GM12878 (cell line): ENCODE data around the gene NADSYN1. TPM values are rescaled to one million over a fixed set of nuclear protein-coding genes. Genes with fewer than 3 reads are reported as not detected.

ENCODE experiments used
- CREM ChIP-seq: IDR thresholded peaks from 2 replicates; pipeline ENCODE4 v1.6.1; 2014; ENCODE audit warnings: antibody characterized with exemption, low read depth
- EGR1 ChIP-seq, 2 experiments: IDR thresholded peaks; 1 replicate in 1 of 2; 2 replicates in 1 of 2; pipeline ENCODE4 v1.6.1; 2011 to 2012; ENCODE audit warnings: low read depth in 2 of 2, low read length in 2 of 2, borderline replicate concordance in 1 of 2, mild to moderate bottlenecking in 1 of 2, moderate library complexity in 1 of 2
- MEF2B ChIP-seq: fragments of 450-650 bp; IDR thresholded peaks from 2 replicates; pipeline ENCODE4 v1.6.1; 2018; ENCODE audit warnings: mild to moderate bottlenecking, moderate library complexity; ENCODE audit not compliant: partially characterized antibody, poor library complexity, severe bottlenecking
- POLR2AphosphoS5 ChIP-seq: IDR thresholded peaks from 2 replicates; pipeline ENCODE4 v1.6.1; 2011; ENCODE audit warnings: mild to moderate bottlenecking, low read length, inconsistent platforms
- SMAD5 ChIP-seq: IDR thresholded peaks from 2 replicates; pipeline ENCODE4 v1.6.1; 2016; ENCODE audit warnings: antibody characterized with exemption, low read depth
- YBX1 ChIP-seq: fragments of 450-650 bp; IDR thresholded peaks from 2 replicates; pipeline ENCODE4 v1.6.1; 2016; ENCODE audit warnings: antibody characterized with exemption
- ZNF622 ChIP-seq: fragments of 450-650 bp; IDR thresholded peaks from 2 replicates; pipeline ENCODE4 v1.6.1; 2017; ENCODE audit warnings: mild to moderate bottlenecking, inconsistent platforms
- polyA plus RNA-seq, 11 experiments: library from polyadenylated mRNA; depleted of rRNA in 4 of 11; unstranded in 6 of 11; stranded (reverse) in 5 of 11; fragments of >200 nt; fragmentation: Nextera tagmentation in 4 of 11; fragmentation: Illumina TruSeq in 1 of 11; extraction: Ambion mirVana in 4 of 11; extraction: Trizol in 1 of 11; gene quantifications; 1 replicate in 1 of 11; 2 replicates in 10 of 11; pipeline versions ENCODE4 v1.2.1 to v1.2.3, GENCODE V29; 2011 to 2016; ENCODE audit warnings: inconsistent platforms in 2 of 11, missing spikeins in 2 of 11, low read depth in 1 of 11
- total RNA-seq, 4 experiments: library from RNA; depleted of rRNA in 3 of 4; stranded (reverse); fragments of >200 nt in 3 of 4; fragmentation: Illumina TruSeq in 1 of 4; extraction: Trizol in 1 of 4; gene quantifications; 2 replicates each; pipeline versions ENCODE4 v1.2.1 to v1.2.3, GENCODE V29; 2013 to 2021
- TF ChIP-seq, protein P1 (sequence below): IDR thresholded peaks from 2 replicates; pipeline ENCODE4 v1.6.1; 2012; ENCODE audit warnings: mild to moderate bottlenecking, low read depth, low read length
- TF ChIP-seq, protein P2 (sequence below): IDR thresholded peaks from 2 replicates; pipeline ENCODE4 v1.6.1; 2012; ENCODE audit warnings: low read depth, low read length, improper control_type of control experiment
- TF ChIP-seq, protein P3 (sequence below): fragments of 450-650 bp; IDR thresholded peaks from 2 replicates; pipeline ENCODE4 v1.6.1; 2017; ENCODE audit warnings: antibody characterized with exemption, mild to moderate bottlenecking, moderate library complexity
- TF ChIP-seq, protein P4 (sequence below): fragments of 450-650 bp; IDR thresholded peaks from 2 replicates; pipeline ENCODE4 v1.6.1; 2017; ENCODE audit warnings: borderline replicate concordance
- TF ChIP-seq, protein P5 (sequence below): fragments of 450-650 bp; formaldehyde crosslinking; IDR thresholded peaks from 2 replicates; pipeline ENCODE4 v1.4.0; 2020; ENCODE audit warnings: mild to moderate bottlenecking, moderate library complexity
- TF ChIP-seq, protein P6 (sequence below): fragments of 450-650 bp; IDR thresholded peaks from 2 replicates; pipeline ENCODE4 v1.6.1; 2016; ENCODE audit warnings: mild to moderate bottlenecking

NADSYN1 gene
- total and polyA plus RNA-seq, 10 of the 15 experiments (the other 5 are each of a cell fraction or from before 2014, with no cell fraction given) = 12.2 to 90.2 (median 69.5) TPM

DNA sequence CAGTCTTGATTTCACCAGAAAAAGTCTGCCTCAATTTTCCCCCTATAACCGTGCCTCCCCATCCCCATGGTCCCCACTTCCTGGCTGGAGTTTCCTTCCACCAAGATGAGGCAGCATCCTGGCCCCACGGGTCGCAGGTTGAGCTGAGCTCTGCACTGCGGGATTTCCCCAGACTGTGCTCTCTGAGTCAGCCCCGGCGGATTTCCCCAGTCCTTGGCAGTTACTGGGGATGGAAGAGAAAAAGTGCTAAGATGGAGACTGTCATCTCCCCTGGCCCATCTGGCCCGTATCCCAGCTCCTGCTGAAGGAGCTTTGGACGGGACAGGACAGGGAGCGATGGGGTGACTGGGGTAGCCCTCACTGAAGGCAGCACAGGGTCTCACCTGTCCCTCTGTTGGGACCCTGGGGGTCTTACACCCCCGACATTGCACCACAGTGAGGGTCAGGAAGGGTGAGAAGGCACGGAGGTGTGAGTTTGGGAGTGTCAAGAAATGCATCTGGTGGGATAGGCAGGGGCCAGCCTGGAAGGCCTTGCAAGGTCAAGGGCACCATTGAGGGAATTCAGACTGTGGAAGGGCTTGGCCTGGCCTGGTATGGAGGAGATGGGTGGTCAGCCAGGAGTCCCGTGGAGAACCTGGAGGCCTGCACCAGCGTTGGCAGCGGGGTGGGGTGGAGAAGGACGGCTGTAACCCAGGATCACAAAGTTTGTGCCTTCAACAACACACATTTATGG is 36.5 kb downstream of the NADSYN1 start (continued):
- TF ChIP-seq, protein P1, sequence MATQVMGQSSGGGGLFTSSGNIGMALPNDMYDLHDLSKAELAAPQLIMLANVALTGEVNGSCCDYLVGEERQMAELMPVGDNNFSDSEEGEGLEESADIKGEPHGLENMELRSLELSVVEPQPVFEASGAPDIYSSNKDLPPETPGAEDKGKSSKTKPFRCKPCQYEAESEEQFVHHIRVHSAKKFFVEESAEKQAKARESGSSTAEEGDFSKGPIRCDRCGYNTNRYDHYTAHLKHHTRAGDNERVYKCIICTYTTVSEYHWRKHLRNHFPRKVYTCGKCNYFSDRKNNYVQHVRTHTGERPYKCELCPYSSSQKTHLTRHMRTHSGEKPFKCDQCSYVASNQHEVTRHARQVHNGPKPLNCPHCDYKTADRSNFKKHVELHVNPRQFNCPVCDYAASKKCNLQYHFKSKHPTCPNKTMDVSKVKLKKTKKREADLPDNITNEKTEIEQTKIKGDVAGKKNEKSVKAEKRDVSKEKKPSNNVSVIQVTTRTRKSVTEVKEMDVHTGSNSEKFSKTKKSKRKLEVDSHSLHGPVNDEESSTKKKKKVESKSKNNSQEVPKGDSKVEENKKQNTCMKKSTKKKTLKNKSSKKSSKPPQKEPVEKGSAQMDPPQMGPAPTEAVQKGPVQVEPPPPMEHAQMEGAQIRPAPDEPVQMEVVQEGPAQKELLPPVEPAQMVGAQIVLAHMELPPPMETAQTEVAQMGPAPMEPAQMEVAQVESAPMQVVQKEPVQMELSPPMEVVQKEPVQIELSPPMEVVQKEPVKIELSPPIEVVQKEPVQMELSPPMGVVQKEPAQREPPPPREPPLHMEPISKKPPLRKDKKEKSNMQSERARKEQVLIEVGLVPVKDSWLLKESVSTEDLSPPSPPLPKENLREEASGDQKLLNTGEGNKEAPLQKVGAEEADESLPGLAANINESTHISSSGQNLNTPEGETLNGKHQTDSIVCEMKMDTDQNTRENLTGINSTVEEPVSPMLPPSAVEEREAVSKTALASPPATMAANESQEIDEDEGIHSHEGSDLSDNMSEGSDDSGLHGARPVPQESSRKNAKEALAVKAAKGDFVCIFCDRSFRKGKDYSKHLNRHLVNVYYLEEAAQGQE = no peak
- TF ChIP-seq ZNF622 (no peak), SMAD5 (no peak), POLR2AphosphoS5 (0 out of 2 replicates have a peak, but pooled peaks have one; percentile 22), CREM (no peak), YBX1 (no peak), EGR1 (IDR thresholded peaks at IDR 0.05; ENCODE audit: borderline replicate concordance in 1 of 2, low read depth in 2 of 2, low read length in 2 of 2) (no peak), MEF2B (no peak)
- TF ChIP-seq, protein P2, sequence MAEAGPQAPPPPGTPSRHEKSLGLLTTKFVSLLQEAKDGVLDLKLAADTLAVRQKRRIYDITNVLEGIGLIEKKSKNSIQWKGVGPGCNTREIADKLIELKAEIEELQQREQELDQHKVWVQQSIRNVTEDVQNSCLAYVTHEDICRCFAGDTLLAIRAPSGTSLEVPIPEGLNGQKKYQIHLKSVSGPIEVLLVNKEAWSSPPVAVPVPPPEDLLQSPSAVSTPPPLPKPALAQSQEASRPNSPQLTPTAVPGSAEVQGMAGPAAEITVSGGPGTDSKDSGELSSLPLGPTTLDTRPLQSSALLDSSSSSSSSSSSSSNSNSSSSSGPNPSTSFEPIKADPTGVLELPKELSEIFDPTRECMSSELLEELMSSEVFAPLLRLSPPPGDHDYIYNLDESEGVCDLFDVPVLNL = no peak
- TF ChIP-seq, protein P3, sequence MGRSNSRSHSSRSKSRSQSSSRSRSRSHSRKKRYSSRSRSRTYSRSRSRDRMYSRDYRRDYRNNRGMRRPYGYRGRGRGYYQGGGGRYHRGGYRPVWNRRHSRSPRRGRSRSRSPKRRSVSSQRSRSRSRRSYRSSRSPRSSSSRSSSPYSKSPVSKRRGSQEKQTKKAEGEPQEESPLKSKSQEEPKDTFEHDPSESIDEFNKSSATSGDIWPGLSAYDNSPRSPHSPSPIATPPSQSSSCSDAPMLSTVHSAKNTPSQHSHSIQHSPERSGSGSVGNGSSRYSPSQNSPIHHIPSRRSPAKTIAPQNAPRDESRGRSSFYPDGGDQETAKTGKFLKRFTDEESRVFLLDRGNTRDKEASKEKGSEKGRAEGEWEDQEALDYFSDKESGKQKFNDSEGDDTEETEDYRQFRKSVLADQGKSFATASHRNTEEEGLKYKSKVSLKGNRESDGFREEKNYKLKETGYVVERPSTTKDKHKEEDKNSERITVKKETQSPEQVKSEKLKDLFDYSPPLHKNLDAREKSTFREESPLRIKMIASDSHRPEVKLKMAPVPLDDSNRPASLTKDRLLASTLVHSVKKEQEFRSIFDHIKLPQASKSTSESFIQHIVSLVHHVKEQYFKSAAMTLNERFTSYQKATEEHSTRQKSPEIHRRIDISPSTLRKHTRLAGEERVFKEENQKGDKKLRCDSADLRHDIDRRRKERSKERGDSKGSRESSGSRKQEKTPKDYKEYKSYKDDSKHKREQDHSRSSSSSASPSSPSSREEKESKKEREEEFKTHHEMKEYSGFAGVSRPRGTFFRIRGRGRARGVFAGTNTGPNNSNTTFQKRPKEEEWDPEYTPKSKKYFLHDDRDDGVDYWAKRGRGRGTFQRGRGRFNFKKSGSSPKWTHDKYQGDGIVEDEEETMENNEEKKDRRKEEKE = no peak
- TF ChIP-seq, protein P4, sequence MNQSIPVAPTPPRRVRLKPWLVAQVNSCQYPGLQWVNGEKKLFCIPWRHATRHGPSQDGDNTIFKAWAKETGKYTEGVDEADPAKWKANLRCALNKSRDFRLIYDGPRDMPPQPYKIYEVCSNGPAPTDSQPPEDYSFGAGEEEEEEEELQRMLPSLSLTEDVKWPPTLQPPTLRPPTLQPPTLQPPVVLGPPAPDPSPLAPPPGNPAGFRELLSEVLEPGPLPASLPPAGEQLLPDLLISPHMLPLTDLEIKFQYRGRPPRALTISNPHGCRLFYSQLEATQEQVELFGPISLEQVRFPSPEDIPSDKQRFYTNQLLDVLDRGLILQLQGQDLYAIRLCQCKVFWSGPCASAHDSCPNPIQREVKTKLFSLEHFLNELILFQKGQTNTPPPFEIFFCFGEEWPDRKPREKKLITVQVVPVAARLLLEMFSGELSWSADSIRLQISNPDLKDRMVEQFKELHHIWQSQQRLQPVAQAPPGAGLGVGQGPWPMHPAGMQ = no peak
- TF ChIP-seq, protein P5, sequence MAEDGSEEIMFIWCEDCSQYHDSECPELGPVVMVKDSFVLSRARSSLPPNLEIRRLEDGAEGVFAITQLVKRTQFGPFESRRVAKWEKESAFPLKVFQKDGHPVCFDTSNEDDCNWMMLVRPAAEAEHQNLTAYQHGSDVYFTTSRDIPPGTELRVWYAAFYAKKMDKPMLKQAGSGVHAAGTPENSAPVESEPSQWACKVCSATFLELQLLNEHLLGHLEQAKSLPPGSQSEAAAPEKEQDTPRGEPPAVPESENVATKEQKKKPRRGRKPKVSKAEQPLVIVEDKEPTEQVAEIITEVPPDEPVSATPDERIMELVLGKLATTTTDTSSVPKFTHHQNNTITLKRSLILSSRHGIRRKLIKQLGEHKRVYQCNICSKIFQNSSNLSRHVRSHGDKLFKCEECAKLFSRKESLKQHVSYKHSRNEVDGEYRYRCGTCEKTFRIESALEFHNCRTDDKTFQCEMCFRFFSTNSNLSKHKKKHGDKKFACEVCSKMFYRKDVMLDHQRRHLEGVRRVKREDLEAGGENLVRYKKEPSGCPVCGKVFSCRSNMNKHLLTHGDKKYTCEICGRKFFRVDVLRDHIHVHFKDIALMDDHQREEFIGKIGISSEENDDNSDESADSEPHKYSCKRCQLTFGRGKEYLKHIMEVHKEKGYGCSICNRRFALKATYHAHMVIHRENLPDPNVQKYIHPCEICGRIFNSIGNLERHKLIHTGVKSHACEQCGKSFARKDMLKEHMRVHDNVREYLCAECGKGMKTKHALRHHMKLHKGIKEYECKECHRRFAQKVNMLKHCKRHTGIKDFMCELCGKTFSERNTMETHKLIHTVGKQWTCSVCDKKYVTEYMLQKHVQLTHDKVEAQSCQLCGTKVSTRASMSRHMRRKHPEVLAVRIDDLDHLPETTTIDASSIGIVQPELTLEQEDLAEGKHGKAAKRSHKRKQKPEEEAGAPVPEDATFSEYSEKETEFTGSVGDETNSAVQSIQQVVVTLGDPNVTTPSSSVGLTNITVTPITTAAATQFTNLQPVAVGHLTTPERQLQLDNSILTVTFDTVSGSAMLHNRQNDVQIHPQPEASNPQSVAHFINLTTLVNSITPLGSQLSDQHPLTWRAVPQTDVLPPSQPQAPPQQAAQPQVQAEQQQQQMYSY (CRISPR knock-in tag) = no peak
- TF ChIP-seq, protein P6, sequence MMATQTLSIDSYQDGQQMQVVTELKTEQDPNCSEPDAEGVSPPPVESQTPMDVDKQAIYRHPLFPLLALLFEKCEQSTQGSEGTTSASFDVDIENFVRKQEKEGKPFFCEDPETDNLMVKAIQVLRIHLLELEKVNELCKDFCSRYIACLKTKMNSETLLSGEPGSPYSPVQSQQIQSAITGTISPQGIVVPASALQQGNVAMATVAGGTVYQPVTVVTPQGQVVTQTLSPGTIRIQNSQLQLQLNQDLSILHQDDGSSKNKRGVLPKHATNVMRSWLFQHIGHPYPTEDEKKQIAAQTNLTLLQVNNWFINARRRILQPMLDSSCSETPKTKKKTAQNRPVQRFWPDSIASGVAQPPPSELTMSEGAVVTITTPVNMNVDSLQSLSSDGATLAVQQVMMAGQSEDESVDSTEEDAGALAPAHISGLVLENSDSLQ = no peak
